Glomerular endothelial cell (primary cell): ENCODE results near the gene EVC2. TPM values are rescaled to one million over a fixed set of nuclear protein-coding genes. Genes with fewer than 3 reads are reported as not detected.
"Not testable (repeated sequence)": the region's sequence is repeated elsewhere in the genome, so short reads cannot be mapped to it uniquely, and the experiment has no call there.

Source experiments
- DNase-seq: peaks from one replicate; pipeline ENCODE4 v3.0.0-alpha.2; 2011; ENCODE audit warnings: low read depth, low spot score; ENCODE audit errors: extremely low read depth
- total RNA-seq: library from RNA; depleted of rRNA; stranded (reverse); fragments of >200 nt; gene quantifications from 2 replicates; pipeline ENCODE4 v1.2.3, GENCODE V29; 2015

Gene EVC2
- total RNA-seq, 1 donor from 2014 or later = 11.7 TPM

- no peak for DNase-seq
Observed at GRCh38 chr4:5742968-5743367, 34.6 kb upstream of the EVC2 start.

DNA sequence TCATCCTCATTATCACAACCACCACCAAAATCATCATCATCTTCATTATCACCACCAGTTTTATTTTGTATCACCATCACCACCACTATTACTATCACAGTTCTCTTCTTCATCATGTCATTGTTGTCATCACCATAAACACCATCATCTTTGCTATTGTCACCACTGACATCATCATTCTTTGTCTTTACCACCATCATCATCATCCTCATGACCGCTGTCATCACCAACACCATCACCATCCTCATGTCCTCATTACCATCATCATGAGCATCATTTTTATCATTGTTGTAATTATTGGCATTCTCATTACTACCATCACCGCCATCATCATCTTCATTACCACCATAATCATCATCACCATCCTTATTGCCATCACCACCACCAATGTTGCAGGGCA lies 34.0 kb upstream of the EVC2 start:
- no peak for DNase-seq

GRCh38 chr4:5738061-5738460 lies 29.7 kb upstream of the EVC2 start:
- no peak for DNase-seq

DNA sequence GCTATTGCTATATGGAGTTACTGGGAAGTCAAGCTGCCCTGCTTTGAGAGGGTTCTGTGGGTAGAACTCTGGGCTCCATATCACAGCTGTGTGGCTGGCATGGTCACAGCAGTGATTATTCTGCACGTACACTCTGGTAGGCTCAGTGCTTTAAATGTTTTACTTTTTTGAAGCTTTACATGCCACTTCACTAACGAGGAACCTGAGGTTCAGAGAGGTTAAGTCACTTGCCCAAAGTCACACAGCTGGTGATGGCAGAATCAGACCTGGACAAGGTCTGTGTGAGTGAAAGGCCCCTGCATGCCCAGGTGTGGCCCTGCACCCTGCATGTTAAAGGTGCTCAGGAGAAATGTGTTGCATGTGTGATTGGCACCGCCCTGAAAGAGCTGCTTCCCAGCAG lies 27.1 kb upstream of the EVC2 start:
- no peak for DNase-seq

- DNase-seq = no peak
Observed at GRCh38 chr4:5734853-5735252, 26.5 kb upstream of the EVC2 start.

DNA sequence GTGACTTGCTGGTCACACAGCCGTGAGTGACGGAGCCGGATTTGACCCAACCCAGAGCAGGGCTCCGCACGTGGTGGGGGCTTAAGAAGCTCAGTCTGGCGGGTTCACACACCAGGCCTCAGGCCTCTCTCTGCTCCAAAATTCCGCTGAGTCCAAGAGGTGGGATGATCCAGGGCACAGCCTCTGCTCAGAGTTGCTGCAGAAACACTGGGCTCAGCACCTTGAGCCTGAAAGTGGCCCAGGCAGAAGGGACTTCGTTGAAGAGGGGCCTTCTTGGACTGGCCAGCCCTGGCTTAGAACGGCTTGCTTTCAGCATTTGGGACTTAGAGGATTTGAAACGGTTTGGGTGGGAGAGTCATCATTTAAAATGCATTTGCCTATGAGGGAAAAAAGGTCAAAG lies 23.8 kb upstream of the EVC2 start:
- DNase-seq = no peak

DNA sequence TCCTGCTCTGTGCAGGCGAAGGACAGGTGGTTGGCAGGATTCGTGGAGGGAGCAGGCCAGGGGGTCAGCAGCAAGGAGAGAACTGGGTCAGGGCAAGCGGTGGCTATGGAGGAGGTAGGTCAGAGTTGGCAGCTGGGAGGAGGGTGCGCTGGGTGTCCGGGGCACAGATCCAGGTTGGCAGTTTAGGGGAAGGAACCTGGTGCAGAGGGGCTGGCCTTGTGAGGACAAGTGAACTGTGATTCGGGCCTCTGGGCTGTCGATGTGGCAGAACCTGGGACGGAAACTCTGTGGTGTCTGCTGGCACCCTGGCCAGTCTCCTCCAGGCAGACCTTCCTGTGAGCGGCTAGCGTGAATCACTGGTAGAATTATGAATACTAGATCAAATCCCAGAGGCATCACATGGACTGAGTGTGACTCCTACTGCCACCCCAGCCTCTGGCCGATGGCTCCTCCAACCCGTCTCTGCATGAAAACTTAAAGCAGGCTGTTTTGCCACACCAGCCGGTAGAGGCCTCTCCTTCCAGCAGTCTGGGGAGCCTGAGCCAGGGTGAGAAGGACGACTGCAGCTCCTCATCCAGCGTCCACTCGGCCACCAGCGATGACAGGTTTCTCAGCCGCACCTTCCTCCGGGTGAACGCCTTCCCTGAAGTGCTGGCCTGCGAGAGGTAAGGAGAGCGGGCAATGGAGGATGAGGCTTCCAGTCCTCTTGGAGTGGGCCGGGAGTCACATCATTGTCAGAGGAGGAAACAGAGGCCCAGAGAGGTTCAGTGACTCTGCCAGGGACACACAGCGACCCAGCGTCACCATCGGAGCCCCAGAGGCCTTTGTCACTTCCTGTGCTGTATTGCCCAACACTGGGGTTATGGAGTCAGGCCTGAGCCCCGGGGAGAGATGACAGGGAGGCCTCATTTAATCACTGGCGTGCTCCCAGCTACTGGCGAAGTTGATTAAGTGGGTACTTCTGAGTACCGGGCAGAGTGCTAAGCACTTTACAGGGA lies 22.9 kb upstream of the EVC2 start:
- no peak for DNase-seq

DNA sequence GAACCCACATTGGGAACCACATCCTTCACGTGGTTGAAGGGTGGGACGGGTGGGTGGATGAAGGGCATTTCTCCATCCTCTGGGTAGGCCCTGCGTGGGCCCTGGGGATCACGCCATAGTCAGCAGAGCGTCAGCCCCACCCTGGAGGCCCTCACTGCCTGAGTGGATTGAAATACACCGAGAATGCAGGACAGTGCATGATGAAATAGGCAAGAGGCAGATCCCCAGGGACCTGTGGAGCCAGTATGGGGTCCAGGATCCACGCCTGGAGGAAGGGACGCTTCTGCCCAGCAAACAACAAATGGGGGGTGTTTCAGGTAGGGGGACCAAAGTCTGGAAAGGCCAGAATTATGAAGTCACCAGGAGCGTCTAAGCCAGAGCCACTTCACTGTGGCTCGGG lies 22.1 kb upstream of the EVC2 start:
- DNase-seq = no peak

- not testable (repeated sequence) for DNase-seq
Observed at GRCh38 chr4:5728412-5728811, 20.1 kb upstream of the EVC2 start.

GRCh38 chr4:5724377-5724776 lies 16.0 kb upstream of the EVC2 start:
- DNase-seq = no peak

- DNase-seq = no peak
Observed at GRCh38 chr4:5722328-5722727, 14.0 kb upstream of the EVC2 start.

- no peak for DNase-seq
Observed at GRCh38 chr4:5721923-5722322, 13.6 kb upstream of the EVC2 start.

GRCh38 chr4:5720980-5721379 lies 12.6 kb upstream of the EVC2 start:
- no peak for DNase-seq

GRCh38 chr4:5720157-5720850 lies 11.9 kb upstream of the EVC2 start:
- no peak for DNase-seq

GRCh38 chr4:5719350-5720055 lies 11.1 kb upstream of the EVC2 start:
- no peak for DNase-seq

GRCh38 chr4:5718411-5718810 lies 10.1 kb upstream of the EVC2 start:
- DNase-seq = no peak

GRCh38 chr4:5717449-5718158 lies 9.2 kb upstream of the EVC2 start:
- no peak for DNase-seq

GRCh38 chr4:5716391-5716790 lies 8.0 kb upstream of the EVC2 start:
- DNase-seq = no peak

GRCh38 chr4:5715357-5715756 lies 7.0 kb upstream of the EVC2 start:
- DNase-seq = no peak

GRCh38 chr4:5713861-5714260 lies 5.5 kb upstream of the EVC2 start:
- no peak for DNase-seq

DNA sequence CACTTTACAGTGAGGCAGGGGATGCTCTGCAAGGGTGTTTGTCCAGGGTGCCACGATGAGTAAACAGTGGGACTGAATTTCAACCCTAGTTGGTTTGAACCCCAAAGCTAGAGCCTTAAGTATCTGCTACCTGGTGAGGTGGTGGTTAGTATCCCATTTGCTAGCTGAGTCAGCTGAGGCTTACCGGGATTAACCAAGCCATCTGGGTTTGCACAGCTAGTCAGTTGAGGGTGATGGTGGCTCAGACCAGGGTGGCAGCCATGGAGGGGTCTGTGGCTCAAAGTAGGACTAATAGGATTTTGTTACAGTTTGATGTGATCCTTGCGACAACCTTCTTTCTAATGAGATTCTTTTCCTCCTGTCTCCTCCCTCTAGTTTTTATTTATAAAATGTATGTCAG lies 4.6 kb upstream of the EVC2 start:
- DNase-seq = no peak
